ENCODE data around the gene AHDC1.

DNA sequence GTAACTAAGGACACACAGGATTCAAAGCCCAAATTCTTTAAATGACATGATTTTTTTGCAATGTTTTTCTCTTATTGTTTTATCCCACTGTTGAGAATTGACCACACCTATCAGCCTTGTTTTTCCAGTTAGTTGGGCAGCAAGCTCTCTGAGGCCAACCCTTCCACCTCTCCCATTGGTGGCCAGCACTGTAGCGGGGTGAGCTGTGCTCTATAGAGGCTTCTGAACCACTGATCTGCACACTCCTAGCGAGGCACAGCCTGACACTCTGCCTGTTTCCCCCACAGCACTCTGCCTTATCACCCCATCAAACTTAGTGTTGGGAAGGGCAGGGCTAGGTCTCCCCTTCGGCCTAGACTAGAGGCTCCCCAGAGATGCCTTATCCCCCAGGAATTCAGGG lies 19.5 kb downstream of the AHDC1 start:
- TF ChIP-seq, protein P1, sequence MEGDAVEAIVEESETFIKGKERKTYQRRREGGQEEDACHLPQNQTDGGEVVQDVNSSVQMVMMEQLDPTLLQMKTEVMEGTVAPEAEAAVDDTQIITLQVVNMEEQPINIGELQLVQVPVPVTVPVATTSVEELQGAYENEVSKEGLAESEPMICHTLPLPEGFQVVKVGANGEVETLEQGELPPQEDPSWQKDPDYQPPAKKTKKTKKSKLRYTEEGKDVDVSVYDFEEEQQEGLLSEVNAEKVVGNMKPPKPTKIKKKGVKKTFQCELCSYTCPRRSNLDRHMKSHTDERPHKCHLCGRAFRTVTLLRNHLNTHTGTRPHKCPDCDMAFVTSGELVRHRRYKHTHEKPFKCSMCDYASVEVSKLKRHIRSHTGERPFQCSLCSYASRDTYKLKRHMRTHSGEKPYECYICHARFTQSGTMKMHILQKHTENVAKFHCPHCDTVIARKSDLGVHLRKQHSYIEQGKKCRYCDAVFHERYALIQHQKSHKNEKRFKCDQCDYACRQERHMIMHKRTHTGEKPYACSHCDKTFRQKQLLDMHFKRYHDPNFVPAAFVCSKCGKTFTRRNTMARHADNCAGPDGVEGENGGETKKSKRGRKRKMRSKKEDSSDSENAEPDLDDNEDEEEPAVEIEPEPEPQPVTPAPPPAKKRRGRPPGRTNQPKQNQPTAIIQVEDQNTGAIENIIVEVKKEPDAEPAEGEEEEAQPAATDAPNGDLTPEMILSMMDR (IDR thresholded peaks at IDR 0.05; ENCODE audit: poor library complexity), result no peak
- TF ChIP-seq EZH2phosphoT487 (IDR thresholded peaks at IDR 0.05; ENCODE audit: low read depth, severe bottlenecking, unreplicated experiment), result no peak
